Right hindlimb (tissue), 1 donor: Measurements from ENCODE around the gene PHACTR1.
"Not testable (repeated sequence)": the region's sequence is repeated elsewhere in the genome, so short reads cannot be mapped to it uniquely, and the experiment has no call there.

Source experiments
- DNase-seq: peaks from one replicate; pipeline ENCODE4 v3.0.0-alpha.2; 2018

The PHACTR1 gene

DNA sequence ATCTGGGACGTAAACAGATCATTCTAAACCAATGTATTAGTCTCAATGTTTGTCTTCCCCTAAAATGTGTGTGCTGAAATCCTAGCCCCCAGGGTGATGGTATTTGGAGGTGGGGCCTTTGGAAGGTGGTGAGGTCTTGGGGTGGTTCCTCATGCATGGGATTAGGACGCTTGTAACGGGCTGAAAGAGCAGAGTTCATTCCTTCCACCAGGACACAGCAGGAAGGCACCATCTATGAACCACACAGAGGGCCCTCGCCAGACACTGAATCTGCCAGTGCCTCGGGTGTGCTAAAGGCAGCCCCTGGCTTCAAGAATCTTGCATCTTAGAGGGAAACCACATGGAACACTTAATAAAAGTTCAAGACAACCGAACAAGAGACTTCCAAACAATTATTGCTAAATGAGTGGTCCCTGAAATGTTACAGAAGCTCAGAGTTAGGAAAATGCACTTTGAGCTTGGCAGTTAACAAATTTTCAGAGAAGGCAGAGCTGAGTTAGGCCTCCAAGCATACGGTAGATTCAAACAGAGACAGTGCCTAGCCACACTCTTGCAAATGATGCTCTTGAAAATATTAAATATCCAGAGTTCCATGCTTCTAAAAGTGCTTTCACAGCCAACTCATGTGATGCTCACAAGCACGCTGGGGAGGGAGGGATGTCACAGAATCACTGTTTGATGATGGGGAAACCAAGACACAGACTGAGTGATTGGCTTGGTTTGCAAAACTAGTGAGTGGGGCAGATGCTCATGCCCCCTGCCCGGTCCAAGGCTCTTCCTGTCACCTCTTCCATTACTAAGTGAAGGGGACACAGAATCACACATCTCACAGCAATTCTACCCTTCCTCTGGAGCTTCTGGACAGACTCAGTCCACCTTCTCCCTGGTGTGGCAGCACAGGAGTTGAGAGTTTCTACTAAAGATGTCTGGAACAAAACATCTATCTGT lies 584.4 kb downstream of the PHACTR1 start:
- no peak for DNase-seq

DNA sequence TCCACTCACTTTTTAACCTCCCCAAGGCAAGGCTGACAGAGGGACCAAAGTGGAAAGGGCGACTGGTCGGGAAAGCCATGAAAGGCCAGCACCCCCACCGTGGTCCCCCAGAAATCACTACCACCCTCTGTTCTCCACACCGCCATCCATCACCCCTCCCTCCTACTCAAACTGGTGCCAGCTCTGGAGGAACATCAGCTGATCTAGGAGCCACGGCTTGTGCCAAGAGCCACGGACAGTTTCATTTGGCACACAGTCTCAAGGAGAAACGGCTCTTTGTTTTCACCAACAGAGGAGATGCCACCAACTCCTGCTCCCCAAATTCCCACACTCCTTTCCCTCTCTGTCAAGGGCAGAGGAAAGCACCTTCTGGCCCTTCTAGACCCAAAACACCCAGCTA lies 585.7 kb downstream of the PHACTR1 start:
- DNase-seq = no peak

DNA sequence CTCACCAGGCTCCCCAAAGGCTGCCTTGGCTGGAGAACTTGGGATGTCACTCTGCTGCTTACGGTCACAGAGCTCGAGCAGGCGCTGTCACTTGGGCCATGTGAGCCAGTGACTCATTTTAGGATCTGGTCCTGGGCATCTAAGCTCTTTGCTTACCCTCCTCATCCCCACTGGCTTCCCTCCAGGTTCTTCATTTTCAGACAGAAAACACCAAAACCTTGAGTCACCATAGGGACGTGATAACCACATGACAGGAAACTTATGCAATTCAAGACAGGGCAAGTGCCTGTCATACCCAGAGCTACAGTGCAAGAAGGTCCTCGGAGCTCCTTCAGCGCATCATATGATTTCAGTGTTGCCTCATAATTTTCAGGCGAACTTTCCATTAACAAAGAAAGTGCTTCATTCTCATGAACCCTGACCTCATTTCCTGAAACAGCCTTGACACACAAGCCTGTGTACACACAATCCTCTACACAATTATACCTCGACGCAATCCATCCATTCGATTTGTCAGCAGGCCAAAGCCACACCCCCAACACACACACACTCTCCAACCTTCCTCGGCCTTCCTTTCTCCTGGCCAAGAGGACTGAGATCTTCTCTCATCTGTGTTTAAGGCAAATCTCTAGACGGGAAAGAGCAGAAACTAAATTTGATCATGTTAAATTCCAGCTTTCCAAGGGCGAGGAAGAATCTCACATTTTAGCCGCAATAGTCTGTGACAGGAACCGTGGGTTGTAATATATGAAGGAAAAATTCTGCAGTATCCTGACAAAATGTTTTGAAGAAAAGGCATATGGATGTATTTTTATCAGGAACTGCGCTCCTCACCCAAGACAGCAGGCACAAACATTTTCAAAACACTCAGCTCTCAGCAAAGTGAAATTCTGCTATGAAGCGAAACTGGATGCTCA lies 586.4 kb downstream of the PHACTR1 start:
- DNase-seq = no peak

DNA sequence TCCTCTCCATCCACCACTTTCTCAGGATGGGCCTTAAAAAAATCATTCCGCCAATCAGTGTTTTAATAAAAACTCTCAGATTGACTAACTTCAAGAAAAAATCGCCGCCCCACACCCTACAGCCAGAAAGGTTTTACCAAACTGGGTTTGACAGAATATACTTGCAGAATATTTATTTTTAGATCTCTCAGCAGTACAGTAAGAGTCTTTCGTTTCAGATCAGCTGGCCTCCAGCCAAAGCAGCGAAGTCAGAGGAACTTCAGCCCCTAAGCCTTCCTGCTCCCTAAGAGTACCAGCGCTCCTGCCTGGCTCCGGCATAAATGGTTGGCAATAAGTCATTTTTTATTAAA lies 587.1 kb downstream of the PHACTR1 start:
- DNase-seq = peak; percentile 73

DNA sequence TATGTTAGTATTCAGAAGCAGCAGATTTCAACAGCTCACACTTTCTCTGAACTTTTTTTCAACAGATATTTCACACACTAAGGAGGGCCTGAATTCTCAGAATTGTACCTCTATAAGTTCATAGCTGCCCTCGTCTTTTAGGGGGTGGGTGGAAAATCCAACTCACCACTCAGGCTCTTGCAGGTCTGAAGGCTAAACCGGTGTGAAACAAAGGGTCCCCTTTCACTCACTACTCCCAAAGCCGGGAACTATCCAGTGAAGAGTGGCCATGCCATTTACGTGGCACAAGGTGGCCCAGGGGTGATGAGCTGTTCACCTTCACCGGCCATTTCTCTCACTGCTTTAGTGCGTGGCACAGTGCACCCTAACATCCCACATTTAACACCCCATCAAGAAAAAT lies 587.5 kb downstream of the PHACTR1 start:
- no peak for DNase-seq

DNA sequence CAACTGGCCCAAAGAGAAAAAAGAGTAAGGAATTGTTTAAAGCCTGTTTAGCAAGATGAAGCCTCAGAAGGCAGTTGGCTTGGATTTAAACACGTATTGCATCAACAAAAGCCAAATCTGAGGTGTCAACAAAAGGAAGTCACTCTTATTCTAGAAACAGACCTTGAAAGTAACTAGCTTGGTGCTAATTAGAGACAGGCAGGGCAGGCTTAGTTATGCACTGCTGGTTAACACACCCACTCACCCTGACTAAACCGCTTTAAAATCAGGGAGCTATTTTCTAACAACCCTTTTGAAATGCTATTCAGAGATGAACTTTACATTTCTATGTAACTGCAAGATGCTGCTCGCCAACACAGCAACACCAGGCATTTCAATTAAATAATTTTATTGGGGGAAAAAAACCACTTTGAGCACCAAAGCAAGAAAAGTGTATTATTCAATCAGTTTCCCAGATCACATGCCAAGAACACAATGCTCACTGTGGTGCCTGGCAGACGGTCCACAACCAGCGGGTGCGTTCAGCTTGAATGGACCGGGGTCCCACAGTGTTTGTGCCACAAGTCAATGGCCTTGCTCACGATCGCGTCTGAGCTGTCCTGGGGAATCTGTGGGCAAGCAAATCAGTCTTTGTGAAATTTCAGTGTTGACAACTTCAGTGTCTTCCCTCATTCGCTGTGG lies 588.2 kb downstream of the PHACTR1 start:
- no peak for DNase-seq

DNA sequence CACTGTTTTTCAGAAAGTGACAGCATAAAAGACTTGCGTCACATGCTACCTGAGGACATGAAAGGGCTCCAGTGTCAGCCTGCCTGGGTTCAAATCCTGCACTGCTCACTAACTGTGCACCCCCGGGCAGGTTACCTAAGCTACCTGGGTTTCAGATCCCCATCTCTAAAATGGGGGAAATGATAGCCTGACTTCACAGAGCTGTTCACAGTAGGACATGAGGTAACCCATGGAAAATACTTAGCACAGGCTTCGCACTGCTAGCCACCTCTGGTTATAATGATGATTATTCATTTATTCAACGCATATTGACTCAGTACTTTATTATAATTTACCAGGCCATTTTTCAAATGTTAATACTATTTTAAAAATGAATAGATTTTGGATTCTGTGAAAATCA lies 588.7 kb downstream of the PHACTR1 start:
- DNase-seq = no peak

DNA sequence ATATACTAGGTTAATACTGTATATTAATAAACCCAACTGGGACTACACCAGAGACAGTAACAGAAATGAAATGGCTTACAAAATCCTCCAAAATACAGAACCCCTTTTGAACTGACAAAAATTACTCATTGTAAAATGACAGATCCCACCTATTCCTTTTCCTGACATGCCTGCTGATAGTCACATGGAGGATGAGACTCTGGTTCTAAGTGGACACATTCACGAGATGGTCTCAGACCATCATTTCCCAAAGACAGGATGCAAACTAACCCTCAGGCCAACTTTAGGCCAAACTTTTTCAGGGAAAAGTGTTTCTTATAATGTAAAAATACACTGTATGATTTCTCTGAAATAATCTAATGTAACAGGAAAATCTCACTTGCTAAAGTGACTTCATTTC lies 589.2 kb downstream of the PHACTR1 start:
- no peak for DNase-seq

DNA sequence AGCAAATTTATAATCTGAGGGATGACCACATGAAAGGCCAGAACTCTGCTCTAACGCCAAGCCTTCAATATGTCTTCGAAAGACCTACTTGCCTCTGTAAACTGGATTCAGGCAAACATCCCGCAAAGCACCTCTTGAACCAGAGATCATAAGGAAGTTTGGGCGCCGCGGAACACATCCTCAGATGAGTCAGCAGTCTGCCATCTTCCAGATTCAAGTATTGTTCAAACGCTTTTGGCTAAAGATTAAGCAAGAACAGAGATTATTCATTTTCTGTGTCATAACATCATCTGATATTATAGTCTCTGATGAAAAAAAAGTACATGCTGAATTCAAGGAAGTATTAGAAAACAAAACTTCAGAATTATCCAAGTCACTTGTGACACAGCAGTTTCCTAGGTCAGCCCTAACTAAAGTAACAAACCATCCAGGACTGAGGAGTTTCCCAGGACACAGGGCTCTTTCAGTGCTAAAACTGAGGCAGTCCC lies 591.0 kb downstream of the PHACTR1 start:
- DNase-seq = no peak

DNA sequence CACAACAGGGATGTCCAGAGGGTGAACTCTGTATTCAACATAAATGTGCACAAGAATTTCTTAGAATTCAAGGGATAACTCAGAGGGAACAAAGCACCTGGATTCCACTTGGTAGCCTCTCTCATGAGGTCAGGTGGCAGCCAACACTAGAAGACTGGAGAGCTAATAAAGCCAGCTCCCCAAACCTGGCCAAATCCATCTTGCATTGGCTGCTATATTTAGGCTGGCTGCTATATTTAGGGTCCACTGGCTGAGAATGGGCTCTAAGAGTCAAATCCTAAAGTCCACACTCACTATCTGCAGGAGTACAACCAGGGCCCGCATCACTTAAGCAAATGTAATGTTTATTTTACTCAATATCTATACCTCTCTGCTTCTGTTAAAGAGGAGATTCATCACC lies 591.8 kb downstream of the PHACTR1 start:
- no peak for DNase-seq

DNA sequence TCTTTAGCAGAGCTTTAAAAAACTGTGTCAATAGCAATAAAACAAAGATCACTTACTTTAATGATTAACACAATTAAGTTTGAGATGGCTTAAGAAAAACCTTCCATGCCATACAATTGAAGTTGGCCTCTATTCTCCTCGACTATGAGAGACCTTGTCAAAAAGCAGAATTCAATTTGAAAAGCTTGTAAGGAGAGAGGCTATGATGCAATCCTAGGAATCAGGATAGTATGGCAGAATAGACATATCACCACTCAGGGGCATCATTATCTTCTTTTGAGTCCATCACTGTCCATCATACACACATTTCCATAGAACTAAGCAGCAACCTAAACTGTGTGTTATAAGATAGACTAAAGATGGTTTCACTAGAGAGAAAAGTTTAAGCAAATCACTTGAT lies 594.6 kb downstream of the PHACTR1 start:
- no peak for DNase-seq

DNA sequence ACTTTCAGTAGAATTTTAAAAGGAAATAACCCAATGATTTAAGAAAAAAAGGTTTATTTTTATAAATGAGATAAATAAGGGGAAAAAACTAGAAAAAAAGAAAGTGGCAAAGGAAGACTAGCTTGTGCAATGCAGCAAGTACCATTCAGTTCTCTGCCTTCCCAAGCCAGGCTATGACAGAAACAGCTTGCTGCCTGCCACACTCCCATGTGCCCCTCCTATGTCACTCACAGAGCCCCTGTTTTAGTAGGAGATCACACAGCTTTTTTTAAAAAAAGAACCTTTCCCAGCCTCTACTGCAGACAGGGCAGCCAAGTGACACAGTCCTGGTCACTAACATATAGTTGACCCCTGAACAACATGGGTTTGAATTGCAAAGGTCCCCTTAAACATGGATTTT lies 598.2 kb downstream of the PHACTR1 start:
- no peak for DNase-seq

DNA sequence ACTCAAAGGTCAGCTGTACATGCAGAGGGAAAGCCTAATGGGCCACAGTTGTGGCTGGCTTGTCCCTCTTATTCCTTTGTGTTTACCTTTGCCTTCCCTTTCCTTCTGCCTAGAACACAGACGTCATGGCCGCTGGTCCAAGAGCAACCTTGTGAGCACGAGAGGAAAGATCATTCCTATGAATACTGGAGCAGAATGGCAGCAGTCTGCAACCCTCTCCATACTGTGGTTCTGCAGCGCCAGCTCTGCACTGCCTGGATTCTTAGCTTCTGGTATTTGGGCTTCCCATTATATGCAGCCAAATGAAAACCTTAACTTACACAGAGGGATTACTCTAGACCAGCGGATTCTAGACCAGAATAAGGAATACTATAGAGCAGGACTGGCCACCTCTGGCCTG lies 599.3 kb downstream of the PHACTR1 start:
- no peak for DNase-seq

DNA sequence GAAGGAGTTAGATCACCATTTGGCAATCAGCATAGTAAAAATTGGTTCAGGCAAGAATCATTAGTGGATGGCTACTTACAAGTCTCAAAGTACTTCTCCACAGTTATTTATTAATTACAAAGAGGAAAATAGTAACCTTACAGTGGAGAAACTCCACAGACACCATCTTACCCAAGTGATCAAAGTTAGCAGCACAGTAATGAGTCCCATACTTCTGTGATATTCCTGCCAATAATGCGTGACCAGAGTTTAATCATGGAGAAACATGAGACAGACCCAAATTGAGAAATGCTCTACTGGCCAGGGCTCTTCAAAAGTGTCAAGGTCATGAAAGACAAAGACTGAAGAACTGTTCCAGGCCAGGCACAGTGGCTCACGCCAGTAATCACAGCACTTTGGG lies 602.3 kb downstream of the PHACTR1 start:
- DNase-seq = no peak

DNA sequence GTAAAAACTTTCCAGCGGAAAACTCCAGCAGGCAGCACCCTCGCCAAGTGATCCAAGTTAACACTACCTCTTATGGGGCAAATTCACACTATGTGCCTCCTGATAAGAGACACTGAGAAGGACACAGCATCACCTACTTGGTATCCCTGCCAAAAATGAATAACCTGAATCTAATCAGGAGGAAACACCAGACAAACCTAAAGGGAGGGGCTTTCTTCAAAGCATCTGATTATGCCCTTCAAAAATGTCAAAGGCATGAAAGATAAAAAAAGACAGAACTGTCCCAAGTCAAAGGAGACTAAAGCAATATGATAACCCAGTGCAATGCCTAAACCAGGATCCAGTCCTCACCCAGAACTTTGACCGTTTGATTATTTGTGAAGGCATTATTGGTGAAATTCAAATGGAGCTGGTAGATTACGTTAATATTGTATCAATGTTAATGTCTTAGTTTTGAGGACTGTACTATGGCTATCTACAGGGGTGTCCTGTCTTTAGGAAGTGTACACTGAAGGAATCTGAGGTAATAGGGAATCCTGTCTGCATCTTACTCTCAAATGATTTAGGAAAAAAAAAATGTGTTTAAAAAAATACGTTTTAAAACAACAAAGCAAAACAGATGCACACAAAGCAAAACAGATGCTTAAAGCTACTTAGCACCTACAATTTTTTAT lies 603.5 kb downstream of the PHACTR1 start:
- DNase-seq = no peak

DNA sequence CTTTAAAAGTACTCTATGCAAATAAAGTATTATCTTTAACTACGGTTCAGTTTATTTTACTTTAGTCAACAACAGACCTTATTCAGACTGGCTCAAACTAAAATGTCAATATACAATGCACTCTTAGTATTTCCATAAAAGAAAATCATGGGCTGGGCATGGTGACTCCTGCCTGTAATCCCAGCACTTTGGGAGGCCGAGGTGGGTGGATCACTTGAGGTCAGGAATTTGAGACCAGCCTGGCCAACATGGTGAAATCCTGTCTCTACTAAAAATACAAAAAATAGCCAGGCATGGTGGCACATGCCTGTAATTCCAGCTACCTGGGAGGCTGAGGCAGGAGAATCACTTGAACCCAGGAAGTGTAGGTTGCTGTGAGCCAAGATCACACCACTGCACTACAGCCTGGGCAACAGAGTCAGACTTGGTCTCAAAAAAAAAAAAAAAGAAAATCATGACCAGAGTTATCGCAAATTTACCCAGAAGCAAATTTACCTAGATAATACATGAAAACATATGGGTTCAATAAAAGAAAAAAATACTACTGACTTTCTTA lies 609.5 kb downstream of the PHACTR1 start:
- DNase-seq = not testable (repeated sequence)

DNA sequence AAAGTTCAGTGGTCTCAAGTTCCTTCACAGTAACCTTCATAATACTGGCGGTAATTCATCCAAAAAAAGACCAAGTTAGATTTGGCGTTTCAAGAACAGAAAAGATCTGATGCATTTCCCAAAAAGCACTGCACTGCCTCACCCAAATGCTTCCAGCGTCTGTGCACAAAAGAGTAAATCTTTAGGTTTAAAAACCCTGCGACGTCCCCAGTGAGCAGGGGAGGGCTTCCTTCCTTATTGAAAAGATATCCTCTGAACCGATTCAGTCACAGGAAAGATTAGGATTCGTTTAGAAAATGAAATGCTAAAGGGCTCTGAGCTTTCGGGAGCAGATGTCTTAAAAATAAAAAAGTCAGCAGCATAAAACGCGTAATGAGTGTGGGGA lies 611.1 kb downstream of the PHACTR1 start:
- no peak for DNase-seq

DNA sequence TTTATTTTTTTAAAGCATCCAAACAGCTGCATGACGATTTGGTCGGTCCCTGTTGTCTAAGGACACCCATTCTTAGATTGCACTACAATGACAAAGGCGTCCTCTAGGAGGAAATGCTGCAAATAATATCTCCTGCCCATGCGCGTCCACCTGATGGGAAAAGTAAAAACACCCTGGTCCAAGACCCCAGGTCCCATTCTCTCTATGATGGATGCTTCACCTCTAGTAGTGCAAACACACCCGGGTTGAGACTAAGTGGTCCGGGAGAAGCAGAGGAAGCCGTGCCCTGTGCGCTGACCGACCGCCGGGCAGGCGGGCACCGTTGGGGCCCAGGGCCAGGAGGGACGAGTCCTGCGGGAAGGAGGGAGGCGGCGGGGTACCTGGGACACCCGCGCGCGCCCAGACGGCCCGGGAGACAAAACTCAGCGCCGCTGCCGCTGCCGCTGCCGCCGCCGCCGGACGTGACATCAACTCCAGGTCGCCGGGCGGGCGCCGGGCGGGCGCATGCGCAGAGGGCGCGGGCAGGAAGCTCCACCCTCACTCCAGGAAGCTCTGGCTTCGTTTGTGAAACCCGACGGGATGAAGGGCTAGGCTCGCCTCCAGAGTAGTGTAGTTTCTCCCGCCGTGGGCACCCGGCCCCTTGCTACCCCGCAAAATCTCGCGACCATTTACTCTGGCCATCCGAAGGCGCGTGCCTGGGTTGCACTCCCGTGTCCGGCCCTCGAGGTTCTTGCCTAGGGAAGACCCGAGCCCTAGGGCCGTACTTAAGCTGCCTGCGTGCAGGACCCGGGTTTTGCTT lies 611.7 kb downstream of the PHACTR1 start, which contains the start of gene TBC1D7:
TBC1D7 (minus strand) TSS at position 462 of the 799 bp plus-strand sequence. CDS start 1,639 bp downstream, outside the sequence.
- DNase-seq = peak; percentile 95

DNA sequence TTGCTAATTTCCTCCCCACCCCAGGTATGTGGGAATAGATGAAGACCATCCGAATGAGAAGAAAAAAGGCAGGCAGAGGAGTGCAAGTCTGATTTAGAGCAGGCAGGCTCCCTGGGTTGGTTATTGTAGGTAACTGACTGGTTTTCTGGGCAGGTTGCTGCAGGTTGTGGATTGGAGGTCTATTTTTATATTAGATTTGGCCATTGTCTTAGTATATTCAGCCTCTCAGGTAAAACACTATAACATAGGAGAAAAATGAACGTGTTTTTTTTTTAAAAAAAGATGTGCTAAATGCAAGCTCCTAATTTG lies 612.3 kb downstream of the PHACTR1 start:
- DNase-seq = no peak

DNA sequence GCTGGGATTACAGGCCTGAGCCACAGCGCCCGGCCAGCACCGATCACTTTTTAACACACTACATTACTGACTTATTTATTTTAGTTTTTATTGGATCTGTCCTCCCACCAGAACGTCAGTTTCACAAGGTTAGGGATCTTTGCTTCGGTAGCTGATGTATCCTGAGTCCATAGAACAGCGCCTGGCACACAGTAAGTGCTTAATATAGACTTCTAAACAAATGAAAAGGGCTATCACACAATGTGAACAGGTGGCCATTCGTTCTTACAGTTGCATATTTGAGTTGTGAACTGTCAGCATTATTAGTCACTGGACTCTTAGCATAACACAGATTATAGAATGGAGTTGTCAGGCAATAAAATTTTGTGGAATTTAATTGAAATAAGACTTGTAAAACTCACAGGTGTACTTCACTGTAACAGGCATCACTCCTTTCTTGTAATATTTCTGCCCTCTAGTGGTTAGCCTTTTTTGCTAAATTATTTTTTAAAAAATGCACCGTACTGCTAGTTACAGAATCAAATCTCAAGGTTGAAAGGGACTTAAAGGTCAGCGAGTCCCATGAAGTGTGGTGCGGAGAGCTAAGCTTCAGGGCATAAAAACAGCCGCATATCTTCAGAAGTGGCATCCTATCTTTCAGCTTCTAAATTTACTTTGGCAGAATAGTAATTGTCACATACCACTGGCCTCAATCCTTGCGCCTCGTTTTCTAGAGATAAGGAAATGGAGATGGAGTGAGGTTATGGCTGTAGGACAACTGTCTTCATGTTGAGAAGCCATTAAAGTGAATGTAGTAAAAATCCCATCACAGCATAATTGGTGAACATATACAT lies 615.2 kb downstream of the PHACTR1 start:
- no peak for DNase-seq

DNA sequence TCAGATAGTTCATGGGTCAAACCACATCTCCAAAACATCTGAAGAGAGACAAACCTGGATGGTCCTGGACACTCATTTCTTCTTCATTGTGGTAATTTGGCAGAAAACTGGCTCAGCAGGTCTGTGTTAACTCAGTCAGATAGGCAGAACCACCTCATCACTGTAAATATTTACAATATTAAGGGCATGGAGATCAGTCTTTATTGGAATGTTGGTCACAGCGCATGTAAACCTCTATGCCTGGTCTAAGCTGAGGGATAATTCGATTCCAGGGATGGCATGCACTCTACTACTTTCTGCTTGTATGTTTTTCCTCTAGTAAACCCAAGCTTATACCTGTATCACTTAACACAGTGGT lies 615.8 kb downstream of the PHACTR1 start:
- DNase-seq = no peak
